ENCODE results near the gene MAP3K20.

DNA sequence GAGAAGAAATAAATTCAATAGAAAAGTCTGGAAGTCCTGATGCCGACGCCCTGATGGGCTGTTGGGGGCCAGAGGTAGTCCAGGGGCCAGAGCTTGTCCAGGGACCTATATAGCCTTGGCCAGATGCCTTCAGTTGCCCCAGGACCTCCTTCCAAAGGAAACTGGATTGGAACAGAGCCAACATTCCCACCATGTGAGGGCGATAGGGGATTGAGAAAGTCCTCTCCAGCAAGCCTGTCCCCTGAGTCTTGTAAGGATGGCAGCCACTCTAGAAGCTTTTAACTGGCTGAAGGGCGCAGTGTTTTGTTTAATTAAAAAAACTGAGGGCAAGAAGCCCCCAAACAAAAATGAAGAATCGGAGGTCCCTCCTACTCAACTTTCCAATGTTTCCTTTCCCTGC lies 224.1 kb downstream of the MAP3K20 start:
- TF ChIP-seq, protein P1, sequence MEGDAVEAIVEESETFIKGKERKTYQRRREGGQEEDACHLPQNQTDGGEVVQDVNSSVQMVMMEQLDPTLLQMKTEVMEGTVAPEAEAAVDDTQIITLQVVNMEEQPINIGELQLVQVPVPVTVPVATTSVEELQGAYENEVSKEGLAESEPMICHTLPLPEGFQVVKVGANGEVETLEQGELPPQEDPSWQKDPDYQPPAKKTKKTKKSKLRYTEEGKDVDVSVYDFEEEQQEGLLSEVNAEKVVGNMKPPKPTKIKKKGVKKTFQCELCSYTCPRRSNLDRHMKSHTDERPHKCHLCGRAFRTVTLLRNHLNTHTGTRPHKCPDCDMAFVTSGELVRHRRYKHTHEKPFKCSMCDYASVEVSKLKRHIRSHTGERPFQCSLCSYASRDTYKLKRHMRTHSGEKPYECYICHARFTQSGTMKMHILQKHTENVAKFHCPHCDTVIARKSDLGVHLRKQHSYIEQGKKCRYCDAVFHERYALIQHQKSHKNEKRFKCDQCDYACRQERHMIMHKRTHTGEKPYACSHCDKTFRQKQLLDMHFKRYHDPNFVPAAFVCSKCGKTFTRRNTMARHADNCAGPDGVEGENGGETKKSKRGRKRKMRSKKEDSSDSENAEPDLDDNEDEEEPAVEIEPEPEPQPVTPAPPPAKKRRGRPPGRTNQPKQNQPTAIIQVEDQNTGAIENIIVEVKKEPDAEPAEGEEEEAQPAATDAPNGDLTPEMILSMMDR (IDR thresholded peaks at IDR 0.05), result no peak
- TF ChIP-seq TAF1 (IDR thresholded peaks at IDR 0.05; ENCODE audit: borderline replicate concordance, low read depth, low read length) (no peak), RFX5 (IDR thresholded peaks at IDR 0.05; ENCODE audit: low read length) (no peak), JUND (IDR thresholded peaks at IDR 0.05) (no peak), POLR2AphosphoS5 (IDR thresholded peaks at IDR 0.05; ENCODE audit: low read depth, low read length) (no peak), EZH2phosphoT487 (IDR thresholded peaks at IDR 0.05; ENCODE audit: borderline replicate concordance, low read depth) (no peak), SIN3A (IDR thresholded peaks at IDR 0.05; ENCODE audit: borderline replicate concordance, low read depth, low read length) (no peak), EP300 (IDR thresholded peaks at IDR 0.05; ENCODE audit: borderline replicate concordance in 1 of 2, low read depth in 1 of 2, low read length in 1 of 2) (no peak), SMC3 (IDR thresholded peaks at IDR 0.05; ENCODE audit: low read depth, low read length) (no peak), CHD2 (IDR thresholded peaks at IDR 0.05; ENCODE audit: low read length, partially characterized antibody) (no peak), YY1 (IDR thresholded peaks at IDR 0.05; ENCODE audit: low read depth) (no peak), GABPA (IDR thresholded peaks at IDR 0.05; ENCODE audit: low read depth) (no peak), FOSL2 (IDR thresholded peaks at IDR 0.05; ENCODE audit: borderline replicate concordance, low read depth) (no peak), FOXJ3 (CRISPR knock-in tag; IDR thresholded peaks at IDR 0.05) (no peak)

All from SK-N-SH (cell line).